Measurements from ENCODE around the gene CARD10. TPM values are rescaled to one million over a fixed set of nuclear protein-coding genes. Genes with fewer than 3 reads are reported as not detected.

The CARD10 gene
- total and polyA plus RNA-seq, 2 of the 8 experiments (the other 6 are each of a cell fraction or from before 2014, with no cell fraction given), result 13.5 to 14.4 TPM

DNA sequence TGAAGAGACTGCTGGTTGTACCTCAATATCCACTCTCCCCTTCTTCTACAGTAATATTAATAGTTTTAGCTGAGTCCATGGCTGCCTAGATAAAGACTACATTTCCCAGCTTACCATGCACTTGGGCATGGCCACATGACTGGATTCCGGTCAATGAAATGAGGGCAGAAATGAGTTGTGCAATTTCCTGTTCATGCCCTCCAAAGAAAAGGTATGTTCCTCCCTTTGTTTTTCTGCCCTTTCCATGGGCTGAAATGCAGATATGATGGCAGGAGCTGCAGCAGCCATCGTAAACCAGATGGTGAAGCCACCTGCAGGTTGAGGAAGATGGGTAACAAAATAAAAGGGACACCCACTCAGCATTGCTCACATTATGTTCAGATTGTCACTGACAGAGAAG lies 76.7 kb downstream of the CARD10 start (continued):
- TF ChIP-seq, protein P1, sequence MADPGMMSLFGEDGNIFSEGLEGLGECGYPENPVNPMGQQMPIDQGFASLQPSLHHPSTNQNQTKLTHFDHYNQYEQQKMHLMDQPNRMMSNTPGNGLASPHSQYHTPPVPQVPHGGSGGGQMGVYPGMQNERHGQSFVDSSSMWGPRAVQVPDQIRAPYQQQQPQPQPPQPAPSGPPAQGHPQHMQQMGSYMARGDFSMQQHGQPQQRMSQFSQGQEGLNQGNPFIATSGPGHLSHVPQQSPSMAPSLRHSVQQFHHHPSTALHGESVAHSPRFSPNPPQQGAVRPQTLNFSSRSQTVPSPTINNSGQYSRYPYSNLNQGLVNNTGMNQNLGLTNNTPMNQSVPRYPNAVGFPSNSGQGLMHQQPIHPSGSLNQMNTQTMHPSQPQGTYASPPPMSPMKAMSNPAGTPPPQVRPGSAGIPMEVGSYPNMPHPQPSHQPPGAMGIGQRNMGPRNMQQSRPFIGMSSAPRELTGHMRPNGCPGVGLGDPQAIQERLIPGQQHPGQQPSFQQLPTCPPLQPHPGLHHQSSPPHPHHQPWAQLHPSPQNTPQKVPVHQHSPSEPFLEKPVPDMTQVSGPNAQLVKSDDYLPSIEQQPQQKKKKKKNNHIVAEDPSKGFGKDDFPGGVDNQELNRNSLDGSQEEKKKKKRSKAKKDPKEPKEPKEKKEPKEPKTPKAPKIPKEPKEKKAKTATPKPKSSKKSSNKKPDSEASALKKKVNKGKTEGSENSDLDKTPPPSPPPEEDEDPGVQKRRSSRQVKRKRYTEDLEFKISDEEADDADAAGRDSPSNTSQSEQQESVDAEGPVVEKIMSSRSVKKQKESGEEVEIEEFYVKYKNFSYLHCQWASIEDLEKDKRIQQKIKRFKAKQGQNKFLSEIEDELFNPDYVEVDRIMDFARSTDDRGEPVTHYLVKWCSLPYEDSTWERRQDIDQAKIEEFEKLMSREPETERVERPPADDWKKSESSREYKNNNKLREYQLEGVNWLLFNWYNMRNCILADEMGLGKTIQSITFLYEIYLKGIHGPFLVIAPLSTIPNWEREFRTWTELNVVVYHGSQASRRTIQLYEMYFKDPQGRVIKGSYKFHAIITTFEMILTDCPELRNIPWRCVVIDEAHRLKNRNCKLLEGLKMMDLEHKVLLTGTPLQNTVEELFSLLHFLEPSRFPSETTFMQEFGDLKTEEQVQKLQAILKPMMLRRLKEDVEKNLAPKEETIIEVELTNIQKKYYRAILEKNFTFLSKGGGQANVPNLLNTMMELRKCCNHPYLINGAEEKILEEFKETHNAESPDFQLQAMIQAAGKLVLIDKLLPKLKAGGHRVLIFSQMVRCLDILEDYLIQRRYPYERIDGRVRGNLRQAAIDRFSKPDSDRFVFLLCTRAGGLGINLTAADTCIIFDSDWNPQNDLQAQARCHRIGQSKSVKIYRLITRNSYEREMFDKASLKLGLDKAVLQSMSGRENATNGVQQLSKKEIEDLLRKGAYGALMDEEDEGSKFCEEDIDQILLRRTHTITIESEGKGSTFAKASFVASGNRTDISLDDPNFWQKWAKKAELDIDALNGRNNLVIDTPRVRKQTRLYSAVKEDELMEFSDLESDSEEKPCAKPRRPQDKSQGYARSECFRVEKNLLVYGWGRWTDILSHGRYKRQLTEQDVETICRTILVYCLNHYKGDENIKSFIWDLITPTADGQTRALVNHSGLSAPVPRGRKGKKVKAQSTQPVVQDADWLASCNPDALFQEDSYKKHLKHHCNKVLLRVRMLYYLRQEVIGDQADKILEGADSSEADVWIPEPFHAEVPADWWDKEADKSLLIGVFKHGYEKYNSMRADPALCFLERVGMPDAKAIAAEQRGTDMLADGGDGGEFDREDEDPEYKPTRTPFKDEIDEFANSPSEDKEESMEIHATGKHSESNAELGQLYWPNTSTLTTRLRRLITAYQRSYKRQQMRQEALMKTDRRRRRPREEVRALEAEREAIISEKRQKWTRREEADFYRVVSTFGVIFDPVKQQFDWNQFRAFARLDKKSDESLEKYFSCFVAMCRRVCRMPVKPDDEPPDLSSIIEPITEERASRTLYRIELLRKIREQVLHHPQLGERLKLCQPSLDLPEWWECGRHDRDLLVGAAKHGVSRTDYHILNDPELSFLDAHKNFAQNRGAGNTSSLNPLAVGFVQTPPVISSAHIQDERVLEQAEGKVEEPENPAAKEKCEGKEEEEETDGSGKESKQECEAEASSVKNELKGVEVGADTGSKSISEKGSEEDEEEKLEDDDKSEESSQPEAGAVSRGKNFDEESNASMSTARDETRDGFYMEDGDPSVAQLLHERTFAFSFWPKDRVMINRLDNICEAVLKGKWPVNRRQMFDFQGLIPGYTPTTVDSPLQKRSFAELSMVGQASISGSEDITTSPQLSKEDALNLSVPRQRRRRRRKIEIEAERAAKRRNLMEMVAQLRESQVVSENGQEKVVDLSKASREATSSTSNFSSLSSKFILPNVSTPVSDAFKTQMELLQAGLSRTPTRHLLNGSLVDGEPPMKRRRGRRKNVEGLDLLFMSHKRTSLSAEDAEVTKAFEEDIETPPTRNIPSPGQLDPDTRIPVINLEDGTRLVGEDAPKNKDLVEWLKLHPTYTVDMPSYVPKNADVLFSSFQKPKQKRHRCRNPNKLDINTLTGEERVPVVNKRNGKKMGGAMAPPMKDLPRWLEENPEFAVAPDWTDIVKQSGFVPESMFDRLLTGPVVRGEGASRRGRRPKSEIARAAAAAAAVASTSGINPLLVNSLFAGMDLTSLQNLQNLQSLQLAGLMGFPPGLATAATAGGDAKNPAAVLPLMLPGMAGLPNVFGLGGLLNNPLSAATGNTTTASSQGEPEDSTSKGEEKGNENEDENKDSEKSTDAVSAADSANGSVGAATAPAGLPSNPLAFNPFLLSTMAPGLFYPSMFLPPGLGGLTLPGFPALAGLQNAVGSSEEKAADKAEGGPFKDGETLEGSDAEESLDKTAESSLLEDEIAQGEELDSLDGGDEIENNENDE (IDR thresholded peaks at IDR 0.05; ENCODE audit: insufficient replicate concordance, low read length), result no peak
- TF ChIP-seq HDAC6 (IDR thresholded peaks at IDR 0.05; ENCODE audit: low read depth, low read length), result no peak
- no peak for TF ChIP-seq TAF7 (optimal IDR thresholded peaks at IDR 0.05; ENCODE audit: borderline replicate concordance, low read depth, low read length)
- peak; percentile 59 for TF ChIP-seq SIX5 (IDR thresholded peaks at IDR 0.05; ENCODE audit: low read depth, low read length)
- TF ChIP-seq, protein P2, sequence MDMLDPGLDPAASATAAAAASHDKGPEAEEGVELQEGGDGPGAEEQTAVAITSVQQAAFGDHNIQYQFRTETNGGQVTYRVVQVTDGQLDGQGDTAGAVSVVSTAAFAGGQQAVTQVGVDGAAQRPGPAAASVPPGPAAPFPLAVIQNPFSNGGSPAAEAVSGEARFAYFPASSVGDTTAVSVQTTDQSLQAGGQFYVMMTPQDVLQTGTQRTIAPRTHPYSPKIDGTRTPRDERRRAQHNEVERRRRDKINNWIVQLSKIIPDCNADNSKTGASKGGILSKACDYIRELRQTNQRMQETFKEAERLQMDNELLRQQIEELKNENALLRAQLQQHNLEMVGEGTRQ (IDR thresholded peaks at IDR 0.05; ENCODE audit: low read length), result peak; percentile 74
- TF ChIP-seq RBBP5 (IDR thresholded peaks at IDR 0.05; ENCODE audit: borderline replicate concordance, low read depth, low read length), result no peak
- no peak for TF ChIP-seq CREB1 (IDR thresholded peaks at IDR 0.05)
- TF ChIP-seq RAD21 (IDR thresholded peaks at IDR 0.05 in 1 of 2, conservative IDR thresholded peaks at IDR 0.05 in 1 of 2; ENCODE audit: low read depth in 2 of 2, low read length in 2 of 2), result no peak
- no peak for TF ChIP-seq NRF1 (IDR thresholded peaks at IDR 0.05; ENCODE audit: low read depth, low read length)
- no peak for TF ChIP-seq SIRT6 (IDR thresholded peaks at IDR 0.05; ENCODE audit: low read length)
- no peak for TF ChIP-seq POU5F1 (IDR thresholded peaks at IDR 0.05; ENCODE audit: low read depth, low read length)
